IPS-18a (cell line): ENCODE data around the gene PALLD.

ENCODE experiments used
- H3K27ac ChIP-seq: one replicate; pipeline ENCODE4 v1.5.1; 2013; ENCODE audit warnings: low read length
- H3K27me3 ChIP-seq: one replicate; pipeline ENCODE4 v1.6.1; 2013; ENCODE audit warnings: mild to moderate bottlenecking, low read length; ENCODE audit not compliant: control insufficient read depth, insufficient read depth
- H3K36me3 ChIP-seq: one replicate; pipeline ENCODE4 v1.6.1; 2013; ENCODE audit warnings: low read depth, low read length; ENCODE audit not compliant: control insufficient read depth
- H3K4me1 ChIP-seq: one replicate; pipeline ENCODE4 v1.6.1; 2013; ENCODE audit warnings: low read depth, low read length; ENCODE audit not compliant: control insufficient read depth
- H3K4me3 ChIP-seq: one replicate; pipeline ENCODE4 v1.5.1; 2013; ENCODE audit warnings: low read length
- H3K9ac ChIP-seq: one replicate; pipeline ENCODE4 v1.6.1; 2013; ENCODE audit warnings: mild to moderate bottlenecking, low read length, moderate library complexity
- H3K9me3 ChIP-seq: one replicate; pipeline ENCODE4 v1.6.1; 2013; ENCODE audit warnings: low read depth, low read length; ENCODE audit not compliant: control insufficient read depth

The PALLD gene

GRCh38 chr4:168656946-168657473 is 160.2 kb downstream of the PALLD start:
- no peaks in the 10 kb centered on the region for H3K27me3 ChIP-seq
- no peak overlapping the region for H3K9ac ChIP-seq
- no peaks in the 10 kb centered on the region for H3K9me3 ChIP-seq
- no peak overlapping the region for H3K4me3 ChIP-seq
- peaks cover 5% of the 10 kb centered on the region for H3K4me1 ChIP-seq
- no peaks in the 10 kb centered on the region for H3K36me3 ChIP-seq
- no peak overlapping the region for H3K27ac ChIP-seq

GRCh38 chr4:168658751-168659150 is 161.9 kb downstream of the PALLD start:
- no peak overlapping the region for H3K27ac ChIP-seq
- H3K27me3 ChIP-seq, result no peaks in the 10 kb centered on the region
- H3K36me3 ChIP-seq, result no peaks in the 10 kb centered on the region
- H3K4me1 ChIP-seq, result peaks cover 5% of the 10 kb centered on the region
- H3K4me3 ChIP-seq, result no peak overlapping the region
- H3K9me3 ChIP-seq, result no peaks in the 10 kb centered on the region
- H3K9ac ChIP-seq, result no peak overlapping the region

- H3K36me3 ChIP-seq, result no peaks in the 10 kb centered on the region
- no peak overlapping the region for H3K27ac ChIP-seq
- no peaks in the 10 kb centered on the region for H3K9me3 ChIP-seq
- H3K27me3 ChIP-seq, result no peaks in the 10 kb centered on the region
- no peaks in the 10 kb centered on the region for H3K4me1 ChIP-seq
- no peak overlapping the region for H3K4me3 ChIP-seq
- H3K9ac ChIP-seq, result no peak overlapping the region
Observed at GRCh38 chr4:168659741-168660465, 163.1 kb downstream of the PALLD start.

GRCh38 chr4:168662297-168662984 is 165.6 kb downstream of the PALLD start:
- no peak overlapping the region for H3K9ac ChIP-seq

GRCh38 chr4:168664242-168664891 is 167.5 kb downstream of the PALLD start:
- no peaks in the 10 kb centered on the region for H3K9me3 ChIP-seq
- H3K4me3 ChIP-seq, result no peak overlapping the region
- H3K4me1 ChIP-seq, result no peaks in the 10 kb centered on the region
- H3K27ac ChIP-seq, result no peak overlapping the region
- no peak overlapping the region for H3K9ac ChIP-seq
- H3K27me3 ChIP-seq, result no peaks in the 10 kb centered on the region
- no peaks in the 10 kb centered on the region for H3K36me3 ChIP-seq

More at GRCh38 chr4:168662297-168662984, 165.6 kb downstream of the PALLD start:
- Histone ChIP-seq H3K36me3 (no peaks in the 10 kb centered on the region), H3K27me3 (no peaks in the 10 kb centered on the region), H3K9me3 (no peaks in the 10 kb centered on the region), H3K4me3 (no peak overlapping the region), H3K27ac (no peak overlapping the region), H3K4me1 (no peaks in the 10 kb centered on the region)

GRCh38 chr4:168666531-168666930 is 169.7 kb downstream of the PALLD start:
- Histone ChIP-seq H3K4me3 (no peak overlapping the region), H3K9me3 (no peaks in the 10 kb centered on the region), H3K27ac (no peak overlapping the region), H3K27me3 (no peaks in the 10 kb centered on the region), H3K36me3 (no peaks in the 10 kb centered on the region), H3K9ac (no peak overlapping the region), H3K4me1 (no peaks in the 10 kb centered on the region)

- H3K4me1 ChIP-seq, result no peaks in the 10 kb centered on the region
Observed at GRCh38 chr4:168667376-168667775, 170.5 kb downstream of the PALLD start.

GRCh38 chr4:168667921-168668320 is 171.1 kb downstream of the PALLD start:
- no peaks in the 10 kb centered on the region for H3K36me3 ChIP-seq
- H3K27ac ChIP-seq, result no peak overlapping the region
- H3K4me3 ChIP-seq, result no peak overlapping the region
- no peak overlapping the region for H3K9ac ChIP-seq
- no peaks in the 10 kb centered on the region for H3K9me3 ChIP-seq
- H3K27me3 ChIP-seq, result no peaks in the 10 kb centered on the region
- H3K4me1 ChIP-seq, result no peaks in the 10 kb centered on the region

More at GRCh38 chr4:168667376-168667775, 170.5 kb downstream of the PALLD start:
- Histone ChIP-seq H3K4me3 (no peak overlapping the region), H3K27me3 (no peaks in the 10 kb centered on the region), H3K9ac (no peak overlapping the region), H3K27ac (no peak overlapping the region), H3K36me3 (no peaks in the 10 kb centered on the region), H3K9me3 (no peaks in the 10 kb centered on the region)

GRCh38 chr4:168673476-168673875 is 176.6 kb downstream of the PALLD start:
- Histone ChIP-seq H3K4me1 (no peaks in the 10 kb centered on the region), H3K4me3 (no peak overlapping the region), H3K27me3 (no peaks in the 10 kb centered on the region), H3K9me3 (no peaks in the 10 kb centered on the region), H3K36me3 (no peaks in the 10 kb centered on the region), H3K27ac (no peak overlapping the region), H3K9ac (no peak overlapping the region)

- Histone ChIP-seq H3K4me3 (no peak overlapping the region), H3K9ac (no peak overlapping the region), H3K4me1 (no peaks in the 10 kb centered on the region), H3K27me3 (no peaks in the 10 kb centered on the region), H3K27ac (no peak overlapping the region), H3K36me3 (no peaks in the 10 kb centered on the region), H3K9me3 (no peaks in the 10 kb centered on the region)
Observed at GRCh38 chr4:168674077-168674747, 177.4 kb downstream of the PALLD start.

- H3K9me3 ChIP-seq, result no peaks in the 10 kb centered on the region
- no peaks in the 10 kb centered on the region for H3K36me3 ChIP-seq
- H3K9ac ChIP-seq, result no peak overlapping the region
- H3K27ac ChIP-seq, result no peak overlapping the region
- no peak overlapping the region for H3K4me3 ChIP-seq
- no peaks in the 10 kb centered on the region for H3K27me3 ChIP-seq
- no peaks in the 10 kb centered on the region for H3K4me1 ChIP-seq
Observed at GRCh38 chr4:168674866-168675265, 178.0 kb downstream of the PALLD start.
